ENCODE measurements around the gene CBFB. TPM values are rescaled to one million over a fixed set of nuclear protein-coding genes. Genes with fewer than 3 reads are reported as not detected.

Gene CBFB
- total RNA-seq, 1 donor from 2014 or later, result 51.0 TPM

GRCh38 chr16:67137605-67138004 is 108.7 kb downstream of the CBFB start:
- DNase-seq, result no peak

- no peak for DNase-seq
These were observed 112.4 kb downstream of the CBFB start for GRCh38 chr16:67141391-67141790.

GRCh38 chr16:67142342-67142741 is 113.4 kb downstream of the CBFB start:
- no peak for DNase-seq

- no peak for DNase-seq
These were observed 116.0 kb downstream of the CBFB start for GRCh38 chr16:67144943-67145342.

- DNase-seq, result no peak
These were observed 116.8 kb downstream of the CBFB start for GRCh38 chr16:67145746-67146145.

GRCh38 chr16:67146523-67147357 is 117.8 kb downstream of the CBFB start:
- DNase-seq, result no peak

- DNase-seq, result no peak
These were observed 118.6 kb downstream of the CBFB start for GRCh38 chr16:67147437-67148140.

GRCh38 chr16:67148221-67148620 is 119.3 kb downstream of the CBFB start:
- DNase-seq, result no peak

GRCh38 chr16:67148656-67149275 is 119.8 kb downstream of the CBFB start:
- no peak for DNase-seq

- DNase-seq, result no peak
These were observed 120.5 kb downstream of the CBFB start for GRCh38 chr16:67149276-67150046.

- DNase-seq, result peak; percentile 77
These were observed 121.3 kb downstream of the CBFB start for GRCh38 chr16:67150047-67150832.

Small RNA genes within 50 kb of the gene (small RNA-seq; reads per million reads assigned to genes)
- not detected for gene RN7SL543P (ENCODE audit: low replicate concordance)

Other genes starting within 250 kb of the CBFB start
- gene TERB1, start 227.6 kb upstream of the CBFB start, total RNA-seq, result 0.10 TPM
- gene NAE1, start 198.2 kb upstream of the CBFB start, total RNA-seq, result 52.4 TPM
- not detected for gene CA7, start 184.7 kb upstream of the CBFB start, total RNA-seq
- gene PDP2, start 148.6 kb upstream of the CBFB start, total RNA-seq, result 7.4 TPM
- gene CDH16, start 110.3 kb upstream of the CBFB start, total RNA-seq, result not detected
- gene RRAD, start 103.6 kb upstream of the CBFB start, total RNA-seq, result 2.8 TPM
- 39.0 TPM for gene CIAO2B, start 94.7 kb upstream of the CBFB start, total RNA-seq
- 18.7 TPM for gene CES2, start 93.6 kb upstream of the CBFB start, total RNA-seq
- not detected for gene CES3, start 67.9 kb upstream of the CBFB start, total RNA-seq
- 7.9 TPM for gene CES4A, start 40.6 kb upstream of the CBFB start, total RNA-seq
- 21.2 TPM for gene PHAF1, start 80.8 kb downstream of the CBFB start, total RNA-seq
- gene B3GNT9, start 121.8 kb downstream of the CBFB start, total RNA-seq, result 14.8 TPM
- 5.8 TPM for gene TRADD, start 130.8 kb downstream of the CBFB start, total RNA-seq
- 4.5 TPM for gene FBXL8, start 130.8 kb downstream of the CBFB start, total RNA-seq
- 14.3 TPM for gene HSF4, start 135.6 kb downstream of the CBFB start, total RNA-seq
- 14.3 TPM for gene NOL3, start 141.4 kb downstream of the CBFB start, total RNA-seq
- 13.9 TPM for gene MATCAP1, start 154.8 kb downstream of the CBFB start, total RNA-seq
- gene EXOC3L1, start 161.0 kb downstream of the CBFB start, total RNA-seq, result 1.7 TPM
- 23.5 TPM for gene E2F4, start 163.0 kb downstream of the CBFB start, total RNA-seq
- gene ELMO3, start 170.0 kb downstream of the CBFB start, total RNA-seq, result 4.0 TPM
- gene TMEM208, start 198.0 kb downstream of the CBFB start, total RNA-seq, result 22.0 TPM
- 8.0 TPM for gene FHOD1, start 218.3 kb downstream of the CBFB start, total RNA-seq
- gene SLC9A5, start 219.8 kb downstream of the CBFB start, total RNA-seq, result 0.79 TPM

Measured in skin of body (tissue), 3 donors.